Right ventricle myocardium inferior (tissue), 1 donor: ENCODE results near the gene ADAT3. TPM values are rescaled to one million over a fixed set of nuclear protein-coding genes. Genes with fewer than 3 reads are reported as not detected.
"Not testable (repeated sequence)": the region's sequence is repeated elsewhere in the genome, so short reads cannot be mapped to it uniquely, and the experiment has no call there.

Source experiments
- ATAC-seq: fragments of 200-7000 bp; cut with Tn5 transposase; one replicate; pipeline ENCODE4 v1.9.1; 2020; ENCODE audit warnings: mild to moderate bottlenecking, moderate library complexity
- DNase-seq: peaks from one replicate; pipeline ENCODE4 v3.0.0; 2021; ENCODE audit errors: missing footprints
- intact Hi-C: fragments of 100-400 bp; cut with DNase I; formaldehyde crosslinking; loops from one replicate; pipeline ENCODE4 v1.11.0; 2022
- total RNA-seq: library from RNA; stranded (reverse); fragmentation: NEBNext Ultra II Directional; extraction: Animal tissue kit (Norgen Biotek cat#: 25700); gene quantifications from one replicate; pipeline ENCODE4 v1.2.1, GENCODE V29; 2021
- donor health status: DM: no; HTN: yes; CAD: no; lungs with severe emphysema.

ADAT3 gene
- total RNA-seq, 1 donor from 2014 or later: 1.6 TPM

- intact Hi-C loops: loop anchor here (2.0 kb wide), 1 partner anchor 63 kb away; no protein-coding TSS in a partner anchor
- DNase-seq: no peak
Observed at GRCh38 chr19:1865172-1866010, 39.8 kb upstream of the ADAT3 start.

GRCh38 chr19:1866693-1867348 lies 38.4 kb upstream of the ADAT3 start:
- ATAC-seq (no peak), DNase-seq (no peak)
- intact Hi-C loops: no loop called here

More at GRCh38 chr19:1865172-1866010, 39.8 kb upstream of the ADAT3 start:
- no peak for ATAC-seq

GRCh38 chr19:1867349-1867724 lies 37.9 kb upstream of the ADAT3 start:
- intact Hi-C loops: no loop called here
- no peak for ATAC-seq

GRCh38 chr19:1868971-1869370 lies 36.2 kb upstream of the ADAT3 start:
- intact Hi-C loops: no loop called here
- ATAC-seq: no peak
- DNase-seq: no peak

More at GRCh38 chr19:1867349-1867724, 37.9 kb upstream of the ADAT3 start:
- no peak for DNase-seq

- no peak for ATAC-seq
- no peak for DNase-seq
- intact Hi-C loops: no loop called here
Observed at GRCh38 chr19:1871140-1871597, 34.0 kb upstream of the ADAT3 start.

- DNase-seq (no peak), ATAC-seq (no peak)
- intact Hi-C loops: no loop called here
Observed at GRCh38 chr19:1871630-1872029, 33.6 kb upstream of the ADAT3 start.

- ATAC-seq (no peak), DNase-seq (no peak)
- intact Hi-C loops: no loop called here
Observed at GRCh38 chr19:1872807-1873523, 32.2 kb upstream of the ADAT3 start.

GRCh38 chr19:1873524-1874473 lies 31.4 kb upstream of the ADAT3 start:
- ATAC-seq (peak; percentile 16), DNase-seq (no peak)
- intact Hi-C loops: no loop called here

- ATAC-seq (no peak), DNase-seq (no peak)
- intact Hi-C loops: no loop called here
Observed at GRCh38 chr19:1874554-1875185, 30.5 kb upstream of the ADAT3 start.

- intact Hi-C loops, DNase-seq, ATAC-seq: not testable (repeated sequence)
Observed at GRCh38 chr19:1875265-1875645, 29.9 kb upstream of the ADAT3 start.

- ATAC-seq (peak; percentile 95), DNase-seq (peak; percentile 97)
- intact Hi-C loops: no loop called here
Observed at GRCh38 chr19:1875646-1876495, 29.3 kb upstream of the ADAT3 start.

- DNase-seq, intact Hi-C loops: not testable (repeated sequence)
- ATAC-seq: peak; percentile 22
Observed at GRCh38 chr19:1876496-1877279, 28.5 kb upstream of the ADAT3 start.

GRCh38 chr19:1877280-1877660 lies 27.9 kb upstream of the ADAT3 start:
- DNase-seq, ATAC-seq, intact Hi-C loops: not testable (repeated sequence)

GRCh38 chr19:1878583-1878982 lies 26.6 kb upstream of the ADAT3 start:
- intact Hi-C loops, ATAC-seq: not testable (repeated sequence)
- peak; percentile 47 for DNase-seq

- DNase-seq: peak; percentile 39
- intact Hi-C loops, ATAC-seq: not testable (repeated sequence)
Observed at GRCh38 chr19:1879982-1880381, 25.2 kb upstream of the ADAT3 start.
